Glomerular endothelial cell (primary cell): ENCODE data around the gene ABAT. TPM values are rescaled to one million over a fixed set of nuclear protein-coding genes. Genes with fewer than 3 reads are reported as not detected.

Experiments
- DNase-seq: peaks from one replicate; pipeline ENCODE4 v3.0.0-alpha.2; 2011; ENCODE audit warnings: low read depth, low spot score; ENCODE audit errors: extremely low read depth
- total RNA-seq: library from RNA; depleted of rRNA; stranded (reverse); fragments of >200 nt; gene quantifications from 2 replicates; pipeline ENCODE4 v1.2.3, GENCODE V29; 2015

The ABAT gene
- total RNA-seq, result 2.4 and 4.4 TPM in 2 replicates

GRCh38 chr16:8674413-8675022, at the start of gene ABAT:
TSS of gene ABAT (plus strand) at chr16:8674617. CDS start at chr16:8735740, 61,123 bp downstream.
- DNase-seq, result no peak

- DNase-seq, result no peak
Observed at GRCh38 chr16:8625491-8626087, 48.8 kb upstream of the ABAT start.

GRCh38 chr16:8626946-8627345, 47.5 kb upstream of the ABAT start:
- no peak for DNase-seq

- DNase-seq, result no peak
Observed at GRCh38 chr16:8627456-8627855, 47.0 kb upstream of the ABAT start.

GRCh38 chr16:8628981-8629725, 45.3 kb upstream of the ABAT start:
- no peak for DNase-seq

GRCh38 chr16:8630255-8630953, 44.0 kb upstream of the ABAT start:
- no peak for DNase-seq

- DNase-seq, result no peak
Observed at GRCh38 chr16:8631373-8631772, 43.0 kb upstream of the ABAT start.

- no peak for DNase-seq
Observed at GRCh38 chr16:8631818-8632465, 42.5 kb upstream of the ABAT start.

GRCh38 chr16:8632675-8633182, 41.7 kb upstream of the ABAT start:
- no peak for DNase-seq

- no peak for DNase-seq
Observed at GRCh38 chr16:8634991-8635736, 39.3 kb upstream of the ABAT start.

- no peak for DNase-seq
Observed at GRCh38 chr16:8639694-8640093, 34.7 kb upstream of the ABAT start.

- DNase-seq, result no peak
Observed at GRCh38 chr16:8641671-8642070, 32.7 kb upstream of the ABAT start.

- DNase-seq, result no peak
Observed at GRCh38 chr16:8642146-8642545, 32.3 kb upstream of the ABAT start.

- no peak for DNase-seq
Observed at GRCh38 chr16:8644211-8645140, 29.9 kb upstream of the ABAT start.

GRCh38 chr16:8645141-8645521, 29.3 kb upstream of the ABAT start:
- DNase-seq, result no peak

GRCh38 chr16:8645831-8646230, 28.6 kb upstream of the ABAT start:
- no peak for DNase-seq

- DNase-seq, result no peak
Observed at GRCh38 chr16:8646326-8647053, 27.9 kb upstream of the ABAT start.

- DNase-seq, result no peak
Observed at GRCh38 chr16:8647721-8648318, 26.6 kb upstream of the ABAT start.
